IMR-90 (cell line): ENCODE results near the gene ADPRHL1. TPM values are rescaled to one million over a fixed set of nuclear protein-coding genes. Genes with fewer than 3 reads are reported as not detected.

Experiments
- ATAC-seq: fragments of 200-7000 bp; cut with Tn5 transposase; 2 replicates; pipeline ENCODE4 v1.9.1; 2020; ENCODE audit warnings: low read depth, mild to moderate bottlenecking, moderate library complexity
- BruUV-seq: library from RNA; stranded (reverse); fragments of 400-500 nt; replicated peaks from 2 replicates; lab custom pipeline; 2021; lab: Mats Ljungman, UMichigan
- CTCF ChIA-PET: fragments of 300-600 bp; formaldehyde crosslinking; extraction: SDS; loops from one replicate; lab custom pipeline; 2021; ENCODE audit warnings: antibody characterized with exemption; lab: Yijun Ruan, JAX
- POLR2A ChIA-PET: fragments of 300-600 bp; sonication (Branson Sonifier 250); formaldehyde crosslinking; loops from one replicate; lab custom pipeline; 2022; ENCODE audit warnings: antibody characterized with exemption; ENCODE audit not compliant: unreplicated experiment; lab: Charles Lee
- DNase-seq: peaks from one replicate; pipeline ENCODE4 v3.0.0; 2013
- H2AFZ ChIP-seq: replicated peaks from 2 replicates; pipeline ENCODE3; 2013; ENCODE audit warnings: low read length, mild to moderate bottlenecking; ENCODE audit not compliant: poor library complexity
- H2AK5ac ChIP-seq: 2 replicates; pipeline ENCODE4 v1.6.1; 2013; ENCODE audit warnings: low read depth, low read length, inconsistent platforms
- H2AK9ac ChIP-seq: replicated peaks from 2 replicates; pipeline ENCODE3; 2013; ENCODE audit warnings: mild to moderate bottlenecking, low read depth, low read length, moderate library complexity; ENCODE audit not compliant: poor library complexity
- H2BK120ac ChIP-seq: 2 replicates; pipeline ENCODE4 v1.6.1; 2013; ENCODE audit warnings: low read depth, low read length, inconsistent platforms
- H2BK15ac ChIP-seq: 3 replicates; pipeline ENCODE4 v1.6.1; 2013; ENCODE audit warnings: low read depth, low read length, inconsistent platforms
- H2BK20ac ChIP-seq: 2 replicates; pipeline ENCODE4 v1.6.1; 2013; ENCODE audit warnings: low read depth, mild to moderate bottlenecking, inconsistent platforms, low read length, moderate library complexity
- H2BK5ac ChIP-seq: 2 replicates; pipeline ENCODE4 v1.6.1; 2013; ENCODE audit warnings: mild to moderate bottlenecking, low read depth, low read length, inconsistent platforms; ENCODE audit not compliant: poor library complexity, severe bottlenecking
- H3K14ac ChIP-seq: replicated peaks from 2 replicates; pipeline ENCODE4 v1.6.1; 2013; ENCODE audit warnings: low read depth, low read length, inconsistent platforms
- H3K18ac ChIP-seq: 2 replicates; pipeline ENCODE4 v1.6.1; 2013; ENCODE audit warnings: low read depth, low read length, control low read depth
- H3K23ac ChIP-seq: 2 replicates; pipeline ENCODE4 v1.6.1; 2013; ENCODE audit warnings: low read depth, low read length, inconsistent platforms
- H3K27ac ChIP-seq: 2 replicates; pipeline ENCODE4 v1.5.1; 2013; ENCODE audit warnings: mild to moderate bottlenecking, control low read depth, low read length; ENCODE audit not compliant: insufficient read depth
- H3K27me3 ChIP-seq: 2 replicates; pipeline ENCODE4 v1.6.1; 2013; ENCODE audit warnings: low read length; ENCODE audit not compliant: control insufficient read depth, insufficient read depth
- H3K36me3 ChIP-seq: 2 replicates; pipeline ENCODE4 v1.6.1; 2013; ENCODE audit warnings: low read length, mixed read lengths; ENCODE audit not compliant: control insufficient read depth, insufficient read depth
- H3K4ac ChIP-seq: 2 replicates; pipeline ENCODE4 v1.6.1; 2013; ENCODE audit warnings: low read depth, low read length, inconsistent platforms
- H3K4me1 ChIP-seq: 2 replicates; pipeline ENCODE4 v1.6.1; 2013; ENCODE audit warnings: low read length, mixed read lengths; ENCODE audit not compliant: control insufficient read depth, insufficient read depth
- H3K4me2 ChIP-seq: 2 replicates; pipeline ENCODE4 v1.6.1; 2013; ENCODE audit warnings: low read depth, mild to moderate bottlenecking, control low read depth, low read length, moderate library complexity
- H3K4me3 ChIP-seq: 2 replicates; pipeline ENCODE4 v1.5.1; 2013; ENCODE audit warnings: low read depth, mild to moderate bottlenecking, control low read depth, low read length, moderate library complexity; ENCODE audit not compliant: insufficient read depth
- H3K56ac ChIP-seq: 2 replicates; pipeline ENCODE4 v1.6.1; 2013; ENCODE audit warnings: low read length, inconsistent platforms; ENCODE audit not compliant: insufficient read depth; ENCODE audit errors: extremely low read depth
- H3K79me1 ChIP-seq, 2 experiments: 2 replicates each; pipeline ENCODE4 v1.6.1; 2013; ENCODE audit warnings: low read length in 2 of 2, inconsistent platforms in 1 of 2, low read depth in 1 of 2
- H3K9ac ChIP-seq: 2 replicates; pipeline ENCODE4 v1.6.1; 2013; ENCODE audit warnings: low read depth, low read length, control low read depth
- H3K9me1 ChIP-seq: 2 replicates; pipeline ENCODE4 v1.6.1; 2013; ENCODE audit warnings: low read length, inconsistent platforms; ENCODE audit not compliant: insufficient read depth
- H3K9me3 ChIP-seq: 2 replicates; pipeline ENCODE4 v1.6.1; 2013; ENCODE audit warnings: low read length; ENCODE audit not compliant: control insufficient read depth, insufficient read depth
- H4K20me1 ChIP-seq: 2 replicates; pipeline ENCODE4 v1.6.1; 2013; ENCODE audit warnings: low read length, inconsistent platforms; ENCODE audit not compliant: insufficient read depth
- H4K5ac ChIP-seq: 2 replicates; pipeline ENCODE4 v1.6.1; 2013; ENCODE audit warnings: mild to moderate bottlenecking, low read depth, low read length, control low read depth
- H4K8ac ChIP-seq, 2 experiments: 2 replicates each; pipeline ENCODE4 v1.6.1; 2013; ENCODE audit warnings: low read depth in 2 of 2, low read length in 2 of 2, control low read depth in 1 of 2, inconsistent platforms in 1 of 2
- H4K91ac ChIP-seq: 2 replicates; pipeline ENCODE4 v1.6.1; 2013; ENCODE audit warnings: low read depth, low read length, inconsistent platforms; ENCODE audit not compliant: insufficient read depth
- BHLHE40 ChIP-seq: fragments of 150-350 bp; IDR thresholded peaks from 2 replicates; pipeline ENCODE4 v1.6.1; 2016; ENCODE audit warnings: mild to moderate bottlenecking, low read depth, low read length
- CTCF ChIP-seq: conservative IDR thresholded peaks from 2 replicates; pipeline ENCODE4 v1.5.1; 2012; ENCODE audit warnings: mild to moderate bottlenecking, low read depth, low read length, improper control_type of control experiment
- FOS ChIP-seq: fragments of 150-350 bp; IDR thresholded peaks from 2 replicates; pipeline ENCODE4 v1.6.1; 2016; ENCODE audit warnings: low read depth, low read length
- MAFK ChIP-seq: IDR thresholded peaks from 2 replicates; pipeline ENCODE4 v1.6.1; 2012; ENCODE audit warnings: low read depth, low read length, improper control_type of control experiment
- MXI1 ChIP-seq: IDR thresholded peaks from 2 replicates; pipeline ENCODE4 v1.6.1; 2012; ENCODE audit warnings: low read depth, mild to moderate bottlenecking, low read length, moderate library complexity, borderline replicate concordance
- NFE2L2 ChIP-seq: fragments of 150-350 bp; IDR thresholded peaks from 2 replicates; pipeline ENCODE4 v1.6.1; 2016; ENCODE audit warnings: low read depth, mild to moderate bottlenecking, low read length
- RAD21 ChIP-seq: IDR thresholded peaks from 2 replicates; pipeline ENCODE4 v1.6.1; 2012; ENCODE audit warnings: low read length, improper control_type of control experiment
- RCOR1 ChIP-seq: IDR thresholded peaks from 2 replicates; pipeline ENCODE4 v1.6.1; 2012; ENCODE audit warnings: mild to moderate bottlenecking, low read length, improper control_type of control experiment; ENCODE audit not compliant: insufficient replicate concordance
- SMC3 ChIP-seq: fragments of 150-350 bp; IDR thresholded peaks from 2 replicates; pipeline ENCODE4 v1.6.1; 2016; ENCODE audit warnings: low read depth, mild to moderate bottlenecking, antibody characterized with exemption, low read length, moderate library complexity
- WGBS, 2 experiments: methylation state at CpG; one replicate each; pipeline versions ENCODE4 v1.1.5 to v1.1.7; 2013; ENCODE audit warnings: missing lambda C conversion rate in 2 of 2; ENCODE audit not compliant: insufficient read length in 1 of 2; ENCODE audit errors: extremely low coverage in 2 of 2; 5-methylcytosine and 5-hydroxymethylcytosine counted together
- dilution Hi-C: fragments of 300-500 bp; cut with HindIII; formaldehyde crosslinking; loops from one replicate; pipeline ENCODE4 v1.14.3; 2018; ENCODE audit warnings: low sequenced_read_pairs; ENCODE audit not compliant: unreplicated experiment
- in situ Hi-C: fragments of 300-500 bp; cut with MboI; formaldehyde crosslinking; loops from 3 replicates; pipeline ENCODE4 v1.14.3; 2019; ENCODE audit warnings: low sequenced_read_pairs, inconsistent platforms, mixed read lengths
- intact Hi-C: fragments of 100-400 bp; cut with micrococcal nuclease; formaldehyde crosslinking; loops from 2 replicates; pipeline ENCODE4 v1.10.0; 2022
- polyA plus RNA-seq, 3 experiments: library from polyadenylated mRNA; depleted of rRNA; stranded (reverse); fragments of >200 nt; gene quantifications; 2 replicates each; pipeline ENCODE4 v1.2.3, GENCODE V29; 2012; ENCODE audit warnings: low replicate concordance in 1 of 3
- total RNA-seq: library from RNA; depleted of rRNA; stranded (reverse); fragments of >200 nt; gene quantifications from 2 replicates; pipeline ENCODE4 v1.2.3, GENCODE V29; 2012

Gene ADPRHL1
- total and polyA plus RNA-seq, 2 of the 4 experiments (the other 2 are of a cell fraction), result 0.36 to 0.67 TPM

- Histone ChIP-seq H3K36me3 (peaks cover 51% of the 10 kb centered on the region), H4K8ac (no peak overlapping the region), H3K27ac (no peak overlapping the region), H2BK20ac (no peak overlapping the region), H3K9me3 (no peaks in the 10 kb centered on the region), H2BK15ac (no peak overlapping the region), H2AFZ (no peak overlapping the region), H4K91ac (no peak overlapping the region), H3K79me1 (peaks cover 0 to 4% of the 10 kb centered on the region in 2 experiments; a peak in 2 of 4 replicates), H3K4me2 (no peak overlapping the region), H3K4me3 (no peak overlapping the region), H3K14ac (no peak overlapping the region), H3K9ac (no peak overlapping the region), H4K5ac (no peak overlapping the region), H2AK5ac (no peak overlapping the region), H3K9me1 (no peaks in the 10 kb centered on the region), H2AK9ac (no peak overlapping the region), H2BK5ac (no peak overlapping the region), H3K56ac (no peak overlapping the region), H2BK120ac (no peak overlapping the region), H3K27me3 (no peaks in the 10 kb centered on the region), H3K4ac (no peak overlapping the region), H3K23ac (no peak overlapping the region), H3K4me1 (peaks cover 2% of the 10 kb centered on the region; the same call in 1 of the 2 replicates), H3K18ac (no peak overlapping the region), H4K20me1 (no peaks in the 10 kb centered on the region; the same call in 1 of the 2 replicates)
- BruUV-seq, result no TSS peak
- 98% methylated on average over 8 of the region's 16 CpGs; no CpG with 5 or more reads in 1 of the 2 experiments for WGBS, 2 experiments
- no peak for DNase-seq
- ChIA-PET POLR2A (interaction anchor here (0.6 kb wide), 1 partner anchor 46 kb away, joined by 10 read pairs; no protein-coding TSS in a partner anchor), CTCF (interaction anchor here (0.9 to 1.1 kb wide), 2 partner anchors 10 to 18 kb away, joined by 3 to 4 read pairs; no protein-coding TSS in a partner anchor)
- TF ChIP-seq RAD21 (no peak), NFE2L2 (no peak), MAFK (no peak), BHLHE40 (no peak), FOS (no peak), RCOR1 (no peak), MXI1 (no peak), SMC3 (no peak), CTCF (no peak)
- in situ Hi-C loops (no loop called here), intact Hi-C loops (no loop called here), dilution Hi-C loops (no loop called here)
- ATAC-seq, result no peak
Observed at GRCh38 chr13:113456116-113456702, 2.9 kb upstream of the ADPRHL1 start.
